HepG2 (cell line): Measurements from ENCODE around the gene TIMM10. TPM values are rescaled to one million over a fixed set of nuclear protein-coding genes. Genes with fewer than 3 reads are reported as not detected.

ENCODE experiments used
- CEBPG ChIP-seq: IDR thresholded peaks from 2 replicates; pipeline ENCODE4 v1.6.1; 2016
- CENPX ChIP-seq: sonication (generic); formaldehyde crosslinking; IDR thresholded peaks from 2 replicates; pipeline ENCODE4 v1.9.0; 2021; ENCODE audit warnings: mild to moderate bottlenecking, missing genetic modification reagents, moderate library complexity
- E2F2 ChIP-seq: sonication (generic); formaldehyde crosslinking; IDR thresholded peaks from 2 replicates; pipeline ENCODE4 v1.4.0; 2020; ENCODE audit warnings: missing genetic modification reagents, borderline replicate concordance
- E2F5 ChIP-seq: sonication (generic); formaldehyde crosslinking; conservative IDR thresholded peaks from 2 replicates; pipeline ENCODE4 v1.4.0; 2020; ENCODE audit warnings: missing genetic modification reagents
- KDM3A ChIP-seq: IDR thresholded peaks from 2 replicates; pipeline ENCODE4 v1.6.1; 2018; ENCODE audit warnings: low read depth, missing compliant biosample characterization
- MXD3 ChIP-seq: IDR thresholded peaks from 2 replicates; pipeline ENCODE4 v1.6.1; 2016; ENCODE audit warnings: mild to moderate bottlenecking, missing biosample characterization, missing genetic modification reagents
- NR2C2 ChIP-seq: sonication (generic); formaldehyde crosslinking; IDR thresholded peaks from 2 replicates; pipeline ENCODE4 v1.4.0; 2020; ENCODE audit warnings: missing genetic modification reagents, mild to moderate bottlenecking, moderate library complexity, borderline replicate concordance
- POGZ ChIP-seq: sonication (generic); formaldehyde crosslinking; IDR thresholded peaks from 2 replicates; pipeline ENCODE4 v1.4.0; 2020; ENCODE audit warnings: mild to moderate bottlenecking, missing genetic modification reagents
- RFX3 ChIP-seq: IDR thresholded peaks from 2 replicates; pipeline ENCODE4 v1.6.1; 2016; ENCODE audit warnings: missing biosample characterization, missing genetic modification reagents
- SALL2 ChIP-seq: sonication (generic); formaldehyde crosslinking; IDR thresholded peaks from 2 replicates; pipeline ENCODE4 v1.8.1; 2023; ENCODE audit warnings: mild to moderate bottlenecking, missing genetic modification reagents, inconsistent platforms
- ZBTB26 ChIP-seq: IDR thresholded peaks from 2 replicates; pipeline ENCODE4 v1.6.1; 2016; ENCODE audit warnings: missing compliant biosample characterization, missing genetic modification reagents, borderline replicate concordance
- ZMAT5 ChIP-seq: sonication (generic); formaldehyde crosslinking; IDR thresholded peaks from 2 replicates; pipeline ENCODE4 v1.5.0; 2020; ENCODE audit warnings: mild to moderate bottlenecking, low read depth, missing genetic modification reagents, borderline replicate concordance
- ZNF230 ChIP-seq: sonication (generic); formaldehyde crosslinking; IDR thresholded peaks from 2 replicates; pipeline ENCODE4 v1.4.0; 2020; ENCODE audit warnings: mild to moderate bottlenecking, missing genetic modification reagents
- ZNF260 ChIP-seq: sonication (generic); formaldehyde crosslinking; IDR thresholded peaks from 2 replicates; pipeline ENCODE4 v1.4.0; 2020; ENCODE audit warnings: missing genetic modification reagents, low read depth, mild to moderate bottlenecking, borderline replicate concordance
- ZNF547 ChIP-seq: sonication (generic); formaldehyde crosslinking; IDR thresholded peaks from 2 replicates; pipeline ENCODE4 v1.5.1; 2020; ENCODE audit warnings: mild to moderate bottlenecking, missing genetic modification reagents
- ZNF639 ChIP-seq: conservative IDR thresholded peaks from 2 replicates; pipeline ENCODE4 v1.6.1; 2018; ENCODE audit warnings: missing genetic modification reagents
- ZNF674 ChIP-seq: sonication (generic); formaldehyde crosslinking; IDR thresholded peaks from 2 replicates; pipeline ENCODE4 v1.5.0; 2020; ENCODE audit warnings: low read depth, mild to moderate bottlenecking, missing genetic modification reagents
- ZNF687 ChIP-seq: sonication (generic); formaldehyde crosslinking; IDR thresholded peaks from 2 replicates; pipeline ENCODE4 v1.5.1; 2020; ENCODE audit warnings: mild to moderate bottlenecking, missing genetic modification reagents, moderate library complexity
- ZNF780A ChIP-seq: sonication (generic); formaldehyde crosslinking; IDR thresholded peaks from 2 replicates; pipeline ENCODE4 v1.8.0; 2022; ENCODE audit warnings: mild to moderate bottlenecking, missing genetic modification reagents, moderate library complexity
- polyA plus RNA-seq, 8 experiments: library from polyadenylated mRNA; depleted of rRNA in 3 of 8; stranded (reverse) in 7 of 8; unstranded in 1 of 8; fragments of >200 nt; fragmentation: Illumina TruSeq in 4 of 8; extraction: Trizol in 4 of 8; gene quantifications; 2 replicates each; pipeline versions ENCODE4 v1.2.1 to v1.2.3, GENCODE V29; 2011 to 2016; ENCODE audit warnings: low read depth in 4 of 8, missing spikeins in 1 of 8, mixed read lengths in 1 of 8; ENCODE audit not compliant: insufficient read depth in 1 of 8
- total RNA-seq, 5 experiments: library from RNA; depleted of rRNA; stranded (reverse); fragments of >200 nt; fragmentation: Illumina TruSeq; extraction: Trizol; gene quantifications; 2 replicates each; pipeline ENCODE4 v1.2.3, GENCODE V29; 2016; ENCODE audit warnings: low read depth in 1 of 5

TIMM10 gene
- total and polyA plus RNA-seq, 2 of the 13 experiments (the other 11 are each of a cell fraction or from before 2014, with no cell fraction given): 67.8 to 82.2 TPM

- TF ChIP-seq RFX3 (no peak), ZBTB26 (CRISPR knock-in tag) (no peak; the same call in 1 of the 2 replicates), KDM3A (0 out of 2 replicates have a peak, but pooled peaks have one; percentile 37), ZNF674 (no peak), NR2C2 (no peak), ZNF547 (CRISPR knock-in tag) (peak; percentile 45; the same call in 1 of the 2 replicates), ZNF687 (CRISPR knock-in tag) (peak; percentile 63), ZNF230 (CRISPR knock-in tag) (no peak; the same call in 1 of the 2 replicates), ZNF260 (CRISPR knock-in tag) (no peak), ZMAT5 (no peak), ZNF639 (CRISPR knock-in tag) (no peak), CENPX (CRISPR knock-in tag) (no peak), MXD3 (CRISPR knock-in tag) (no peak), E2F5 (CRISPR knock-in tag) (no peak), ZNF780A (CRISPR knock-in tag) (no peak), E2F2 (CRISPR knock-in tag) (no peak), SALL2 (CRISPR knock-in tag) (0 out of 2 replicates have a peak, but pooled peaks have one; percentile 64), POGZ (CRISPR knock-in tag) (no peak), CEBPG (CRISPR knock-in tag) (no peak)
Measured at GRCh38 chr11:57567515-57568329, 37.2 kb upstream of the TIMM10 start, which contains the start of gene UBE2L6 (continued).
